ENCODE data around the gene STX8.

DNA sequence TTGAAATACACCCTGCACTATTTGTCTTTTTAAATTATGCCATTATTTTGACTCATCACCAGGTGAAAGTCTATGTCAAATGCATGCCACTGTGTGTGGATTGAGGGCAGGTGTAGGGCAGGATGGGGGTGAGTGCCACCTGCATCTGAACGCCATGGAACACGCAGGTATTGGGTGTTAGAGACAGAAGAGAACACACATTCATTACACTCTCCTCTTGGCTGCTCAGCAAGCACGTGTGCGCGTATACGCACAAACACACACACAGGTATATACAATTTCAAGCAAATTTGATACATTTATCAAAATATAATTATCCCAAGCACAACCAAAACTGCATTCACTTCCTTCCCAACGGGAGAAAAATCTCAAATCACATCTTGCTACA, 285.4 kb downstream of the STX8 start:
- TF ChIP-seq CTCF (IDR thresholded peaks at IDR 0.05) = no peak
- no peak for TF ChIP-seq POLR2A (IDR thresholded peaks at IDR 0.05)
